GM12878 (cell line): ENCODE measurements around the gene MCC. TPM values are rescaled to one million over a fixed set of nuclear protein-coding genes. Genes with fewer than 3 reads are reported as not detected.

ENCODE experiments used
- ATAC-seq: fragments of 200-7000 bp; cut with Tn5 transposase; 3 replicates; pipeline ENCODE4 v1.9.1; 2020; ENCODE audit warnings: mild to moderate bottlenecking, moderate library complexity
- BruUV-seq: library from RNA; stranded (reverse); fragments of 400-500 nt; replicated peaks from 2 replicates; lab custom pipeline; 2021; lab: Mats Ljungman, UMichigan
- CTCF ChIA-PET: fragments of 300-600 bp; sonication (Branson Sonifier 250); formaldehyde crosslinking; extraction: SDS; loops from one replicate; lab custom pipeline; 2021; ENCODE audit warnings: inconsistent platforms; lab: Yijun Ruan, JAX
- POLR2A ChIA-PET: fragments of 350-600 bp; formaldehyde crosslinking; extraction: SDS; loops from one replicate; lab custom pipeline; 2021; ENCODE audit warnings: inconsistent platforms; lab: Charles Lee
- RAD21 ChIA-PET: fragments of 300-600 bp; sonication (Branson Sonifier 250); formaldehyde crosslinking; loops from one replicate; lab custom pipeline; 2023; ENCODE audit warnings: antibody characterized with exemption; ENCODE audit not compliant: unreplicated experiment; lab: Charles Lee
- SMC1A ChIA-PET: fragments of 300-600 bp; sonication (Branson Sonifier 250); formaldehyde crosslinking; loops from one replicate; lab custom pipeline; 2023; ENCODE audit not compliant: unreplicated experiment, uncharacterized antibody; lab: Charles Lee
- DNase-seq: peaks from one replicate; pipeline ENCODE4 v3.0.0-alpha.2; 2011; ENCODE audit warnings: low read depth, low spot score
- FAIRE-seq: peaks from 3 replicates; lab custom pipeline; 2011; peaks lifted over from hg19 to GRCh38; lab: Jason Lieb, UNC
- H2AFZ ChIP-seq: 2 replicates; pipeline ENCODE4 v1.6.0; 2011; ENCODE audit warnings: low read depth, low read length, control low read depth; ENCODE audit not compliant: control insufficient read depth
- H3K27ac ChIP-seq: 2 replicates; pipeline ENCODE4 v1.5.1; 2011; ENCODE audit warnings: control low read depth; ENCODE audit not compliant: control insufficient read depth, insufficient read depth
- H3K27me3 ChIP-seq, 2 experiments: replicated peaks in 1 of 2; 2 replicates each; pipeline versions ENCODE4 v1.6.0 to v1.6.1; 2011; ENCODE audit warnings: low read length in 1 of 2; ENCODE audit not compliant: control insufficient read depth in 2 of 2, insufficient read depth in 2 of 2
- H3K36me3 ChIP-seq, 2 experiments: 2 replicates each; pipeline ENCODE4 v1.5.1; 2011; ENCODE audit warnings: low read length in 1 of 2; ENCODE audit not compliant: control insufficient read depth in 2 of 2, insufficient read depth in 2 of 2
- H3K4me1 ChIP-seq: 2 replicates; pipeline ENCODE4 v1.6.1; 2011; ENCODE audit warnings: mild to moderate bottlenecking, low read length, moderate library complexity, mixed read lengths; ENCODE audit not compliant: control insufficient read depth, insufficient read depth
- H3K4me2 ChIP-seq: 2 replicates; pipeline ENCODE4 v1.6.0; 2011; ENCODE audit warnings: control low read depth; ENCODE audit not compliant: control insufficient read depth, insufficient read depth
- H3K4me3 ChIP-seq: fragments of 200-600 bp; sonication (generic); 2 replicates; pipeline ENCODE4 v1.5.1; 2016
- H3K79me2 ChIP-seq: 2 replicates; pipeline ENCODE4 v1.6.0; 2011; ENCODE audit warnings: low read length; ENCODE audit not compliant: control insufficient read depth, insufficient read depth
- H3K9ac ChIP-seq: 2 replicates; pipeline ENCODE4 v1.8.0; 2011; ENCODE audit warnings: low read length, control low read depth, mixed read lengths; ENCODE audit not compliant: control insufficient read depth, insufficient read depth
- H3K9me3 ChIP-seq: replicated peaks from 3 replicates; pipeline ENCODE4 v1.5.1; 2011; ENCODE audit warnings: mild to moderate bottlenecking, low read length; ENCODE audit not compliant: control insufficient read depth, insufficient read depth
- H4K20me1 ChIP-seq: 2 replicates; pipeline ENCODE4 v1.6.0; 2011; ENCODE audit not compliant: control insufficient read depth, insufficient read depth
- CREM ChIP-seq: IDR thresholded peaks from 2 replicates; pipeline ENCODE4 v1.6.1; 2014; ENCODE audit warnings: antibody characterized with exemption, low read depth
- CTCF ChIP-seq, 3 experiments: IDR thresholded peaks in 2 of 3; conservative IDR thresholded peaks in 1 of 3; 2 replicates each; pipeline ENCODE4 v1.5.1; 2011; ENCODE audit warnings: low read depth in 3 of 3, low read length in 3 of 3, mild to moderate bottlenecking in 3 of 3, control low read depth in 2 of 3, moderate library complexity in 2 of 3, inconsistent platforms in 1 of 3, mixed read lengths in 1 of 3; ENCODE audit not compliant: control insufficient read depth in 2 of 3, insufficient read depth in 1 of 3; ENCODE audit errors: extremely low read depth in 1 of 3
- ELK1 ChIP-seq: IDR thresholded peaks from 2 replicates; pipeline ENCODE4 v1.6.1; 2012; ENCODE audit warnings: low read depth, low read length, improper control_type of control experiment
- ESRRA ChIP-seq: IDR thresholded peaks from 2 replicates; pipeline ENCODE4 v1.6.1; 2012; ENCODE audit warnings: mild to moderate bottlenecking, low read length, improper control_type of control experiment
- HCFC1 ChIP-seq: fragments of 150-350 bp; IDR thresholded peaks from 2 replicates; pipeline ENCODE4 v1.6.1; 2014; ENCODE audit warnings: low read length
- IKZF1 ChIP-seq: fragments of 450-650 bp; conservative IDR thresholded peaks from 2 replicates; pipeline ENCODE4 v1.6.1; 2017; ENCODE audit warnings: antibody characterized with exemption, mild to moderate bottlenecking
- JUNB ChIP-seq: IDR thresholded peaks from 2 replicates; pipeline ENCODE4 v1.6.1; 2016; ENCODE audit warnings: antibody characterized with exemption, mild to moderate bottlenecking
- MEF2A ChIP-seq: IDR thresholded peaks from 2 replicates; pipeline ENCODE4 v1.6.1; 2011; ENCODE audit warnings: low read depth, mild to moderate bottlenecking, low read length, moderate library complexity; ENCODE audit not compliant: insufficient read depth
- MTA2 ChIP-seq: fragments of 450-650 bp; IDR thresholded peaks from 2 replicates; pipeline ENCODE4 v1.6.1; 2016; ENCODE audit warnings: low read depth, mild to moderate bottlenecking, moderate library complexity
- MTA3 ChIP-seq: IDR thresholded peaks from 2 replicates; pipeline ENCODE4 v1.6.1; 2012; ENCODE audit warnings: low read length, inconsistent platforms, borderline replicate concordance
- PKNOX1 ChIP-seq: fragments of 450-650 bp; IDR thresholded peaks from 2 replicates; pipeline ENCODE4 v1.6.1; 2016; ENCODE audit warnings: mild to moderate bottlenecking
- RCOR1 ChIP-seq: conservative IDR thresholded peaks from 2 replicates; pipeline ENCODE4 v1.6.1; 2012; ENCODE audit warnings: low read depth, low read length, improper control_type of control experiment
- TCF3 ChIP-seq: IDR thresholded peaks from 2 replicates; pipeline ENCODE4 v1.6.1; 2012; ENCODE audit warnings: low read depth, mild to moderate bottlenecking, low read length, borderline replicate concordance; ENCODE audit not compliant: insufficient read depth
- YY1 ChIP-seq: IDR thresholded peaks from 2 replicates; pipeline ENCODE4 v1.6.1; 2011; ENCODE audit warnings: low read depth, mild to moderate bottlenecking, low read length
- ZBTB4 ChIP-seq: fragments of 450-650 bp; formaldehyde crosslinking; IDR thresholded peaks from 2 replicates; pipeline ENCODE4 v1.4.0; 2022; ENCODE audit warnings: mild to moderate bottlenecking, moderate library complexity
- ZNF622 ChIP-seq: fragments of 450-650 bp; IDR thresholded peaks from 2 replicates; pipeline ENCODE4 v1.6.1; 2017; ENCODE audit warnings: mild to moderate bottlenecking, inconsistent platforms
- WGBS: methylation state at CpG from one replicate; pipeline ENCODE4 v1.1.6; 2016; ENCODE audit warnings: low lambda C conversion rate; ENCODE audit not compliant: insufficient replicate concordance, insufficient coverage; ENCODE audit errors: missing lambda C conversion rate; 5-methylcytosine and 5-hydroxymethylcytosine counted together
- in situ Hi-C: fragments of 300-500 bp; cut with MboI; formaldehyde crosslinking; loops from 9 replicates; pipeline ENCODE4 v1.14.3; 2018; ENCODE audit warnings: mixed read lengths
- intact Hi-C: fragments of 100-400 bp; cut with micrococcal nuclease; formaldehyde crosslinking; loops from one replicate; pipeline ENCODE4 v1.14.2; 2022; ENCODE audit not compliant: unreplicated experiment
- polyA plus RNA-seq, 11 experiments: library from polyadenylated mRNA; depleted of rRNA in 4 of 11; unstranded in 6 of 11; stranded (reverse) in 5 of 11; fragments of >200 nt; fragmentation: Nextera tagmentation in 4 of 11; fragmentation: Illumina TruSeq in 1 of 11; extraction: Ambion mirVana in 4 of 11; extraction: Trizol in 1 of 11; gene quantifications; 1 replicate in 1 of 11; 2 replicates in 10 of 11; pipeline versions ENCODE4 v1.2.1 to v1.2.3, GENCODE V29; 2011 to 2016; ENCODE audit warnings: inconsistent platforms in 2 of 11, missing spikeins in 2 of 11, low read depth in 1 of 11
- total RNA-seq, 4 experiments: library from RNA; depleted of rRNA in 3 of 4; stranded (reverse); fragments of >200 nt in 3 of 4; fragmentation: Illumina TruSeq in 1 of 4; extraction: Trizol in 1 of 4; gene quantifications; 2 replicates each; pipeline versions ENCODE4 v1.2.1 to v1.2.3, GENCODE V29; 2013 to 2021

The MCC gene
- total and polyA plus RNA-seq, 10 of the 15 experiments (the other 5 are each of a cell fraction or from before 2014, with no cell fraction given), result 0.03 to 0.86 (median 0.16) TPM

- in situ Hi-C loops (no loop called here), intact Hi-C loops (no loop called here)
- Histone ChIP-seq H3K4me1 (no peaks in the 10 kb centered on the region), H3K4me3 (no peak overlapping the region), H3K4me2 (no peak overlapping the region), H2AFZ (no peak overlapping the region), H4K20me1 (no peaks in the 10 kb centered on the region), H3K9me3 (no peaks in the 10 kb centered on the region), H3K9ac (no peak overlapping the region), H3K27me3 (no peaks in the 10 kb centered on the region; a peak in 1 of 4 replicates), H3K79me2 (no peaks in the 10 kb centered on the region), H3K36me3 (no peaks in the 10 kb centered on the region), H3K27ac (no peak overlapping the region)
- no peak for DNase-seq
- CTCF ChIA-PET, result no interaction called here
- no peak for FAIRE-seq
- no peak for ATAC-seq
- RAD21 ChIA-PET, result no interaction called here
- POLR2A ChIA-PET, result no interaction called here
- WGBS, result 17% methylated on average over 2 of the region's 2 CpGs
- BruUV-seq, result no TSS peak
- SMC1A ChIA-PET, result interaction anchor here (1.8 kb wide), 1 partner anchor 11 kb away, joined by 6 read pairs; no protein-coding TSS in a partner anchor
- TF ChIP-seq HCFC1 (no peak), ELK1 (no peak), RCOR1 (no peak), ZBTB4 (CRISPR knock-in tag) (no peak), YY1 (no peak), ESRRA (no peak), CTCF (IDR thresholded peaks at IDR 0.05 in 2 of 3, conservative IDR thresholded peaks at IDR 0.05 in 1 of 3; ENCODE audit: control insufficient read depth in 2 of 3, extremely low read depth in 1 of 3, insufficient read depth in 1 of 3, low read depth in 3 of 3, low read length in 3 of 3) (no peak), ZNF622 (no peak), MTA3 (no peak), IKZF1 (no peak), MEF2A (no peak), PKNOX1 (no peak), CREM (no peak), MTA2 (no peak), JUNB (no peak), TCF3 (no peak)
Observed at GRCh38 chr5:113100981-113101380, 387.3 kb downstream of the MCC start.
